PC-3 (cell line): ENCODE measurements around the gene TP53INP2. TPM values are rescaled to one million over a fixed set of nuclear protein-coding genes. Genes with fewer than 3 reads are reported as not detected.
"Not testable (repeated sequence)": the region's sequence is repeated elsewhere in the genome, so short reads cannot be mapped to it uniquely, and the experiment has no call there.

Experiments used
- ATAC-seq: fragments of 200-7000 bp; cut with Tn5 transposase; 2 replicates; pipeline ENCODE4 v1.9.1; 2020; ENCODE audit warnings: mild to moderate bottlenecking, moderate library complexity
- BruUV-seq: library from RNA; stranded (reverse); fragments of 400-500 nt; replicated peaks from 2 replicates; lab custom pipeline; 2021; lab: Mats Ljungman, UMichigan
- CTCF ChIA-PET: fragments of 300-600 bp; sonication (Branson Sonifier 250); formaldehyde crosslinking; loops from one replicate; lab custom pipeline; 2022; ENCODE audit warnings: antibody characterized with exemption; lab: Charles Lee
- POLR2A ChIA-PET: fragments of 300-600 bp; sonication (Branson Sonifier 250); formaldehyde crosslinking; loops from one replicate; lab custom pipeline; 2022; ENCODE audit warnings: antibody characterized with exemption; ENCODE audit not compliant: unreplicated experiment; lab: Charles Lee
- DNase-seq: peaks from one replicate; pipeline ENCODE4 v3.0.0-alpha.2; 2015
- H2AFZ ChIP-seq: fragments of 300-600 bp; sonication (generic); 2 replicates; pipeline ENCODE4 v1.6.0; 2016; ENCODE audit warnings: antibody characterized with exemption, low read length
- H3F3A ChIP-seq: fragments of 300-600 bp; sonication (generic); one replicate; pipeline ENCODE4 v1.6.0; 2017; ENCODE audit warnings: antibody characterized with exemption, low read length, control low read depth, mild to moderate bottlenecking; ENCODE audit not compliant: unreplicated experiment
- H3K27ac ChIP-seq: fragments of 300-600 bp; sonication (generic); 2 replicates; pipeline ENCODE4 v1.5.1; 2016; ENCODE audit warnings: mild to moderate bottlenecking, low read length
- H3K27me3 ChIP-seq: fragments of 300-600 bp; sonication (generic); 2 replicates; pipeline ENCODE4 v1.6.1; 2016; ENCODE audit warnings: low read length, mixed read lengths
- H3K36me3 ChIP-seq: fragments of 300-600 bp; sonication (generic); 2 replicates; pipeline ENCODE4 v1.6.1; 2016; ENCODE audit warnings: low read depth, mixed run types, low read length, mixed read lengths
- H3K4me1 ChIP-seq: fragments of 300-600 bp; sonication (generic); 2 replicates; pipeline ENCODE4 v1.5.1; 2016; ENCODE audit warnings: low read length; ENCODE audit not compliant: insufficient read depth
- H3K4me2 ChIP-seq: fragments of 300-600 bp; sonication (generic); 2 replicates; pipeline ENCODE4 v1.6.0; 2016; ENCODE audit warnings: low read length
- H3K4me3 ChIP-seq: fragments of 300-600 bp; sonication (generic); 2 replicates; pipeline ENCODE4 v1.5.1; 2016; ENCODE audit warnings: mild to moderate bottlenecking, low read length, mixed read lengths
- H3K79me2 ChIP-seq: fragments of 300-600 bp; sonication (generic); 2 replicates; pipeline ENCODE4 v1.6.1; 2017; ENCODE audit warnings: low read length, mixed read lengths
- H3K9ac ChIP-seq: fragments of 300-600 bp; sonication (generic); 2 replicates; pipeline ENCODE4 v1.6.0; 2016; ENCODE audit warnings: mild to moderate bottlenecking, low read length
- H3K9me2 ChIP-seq: fragments of 300-600 bp; sonication (generic); replicated peaks from 2 replicates; pipeline ENCODE4 v1.6.1; 2016; ENCODE audit warnings: mixed run types, low read length, mixed read lengths
- H3K9me3 ChIP-seq: fragments of 300-600 bp; sonication (generic); 2 replicates; pipeline ENCODE4 v1.6.1; 2016; ENCODE audit warnings: low read length, mixed read lengths
- H4K20me1 ChIP-seq: fragments of 300-600 bp; sonication (generic); 2 replicates; pipeline ENCODE4 v1.6.1; 2016; ENCODE audit warnings: low read length, mixed read lengths
- EZH2 ChIP-seq: fragments of 300-600 bp; sonication (generic); IDR thresholded peaks from one replicate; pipeline ENCODE4 v1.6.1; 2017; ENCODE audit warnings: antibody characterized with exemption, mild to moderate bottlenecking, low read length; ENCODE audit not compliant: unreplicated experiment
- EZH2phosphoT487 ChIP-seq: fragments of 300-600 bp; sonication (generic); IDR thresholded peaks from 2 replicates; pipeline ENCODE4 v1.6.1; 2018; ENCODE audit warnings: mild to moderate bottlenecking, antibody characterized with exemption, low read length, borderline replicate concordance
- intact Hi-C: fragments of 100-400 bp; cut with micrococcal nuclease; formaldehyde crosslinking; loops from 2 replicates; pipeline ENCODE4 v1.9.0; 2023
- total RNA-seq: library from RNA; depleted of rRNA; stranded (reverse); fragments of >200 nt; gene quantifications from 2 replicates; pipeline ENCODE4 v1.2.3, GENCODE V29; 2014
- TF ChIP-seq, protein P1 (sequence below): fragments of 300-600 bp; sonication (generic); conservative IDR thresholded peaks from 2 replicates; pipeline ENCODE4 v1.5.1; 2017; ENCODE audit warnings: antibody characterized with exemption, low read depth, mild to moderate bottlenecking, low read length

TP53INP2 gene
- total RNA-seq, 1 experiment from 2014 or later, result 2.1 TPM

DNA sequence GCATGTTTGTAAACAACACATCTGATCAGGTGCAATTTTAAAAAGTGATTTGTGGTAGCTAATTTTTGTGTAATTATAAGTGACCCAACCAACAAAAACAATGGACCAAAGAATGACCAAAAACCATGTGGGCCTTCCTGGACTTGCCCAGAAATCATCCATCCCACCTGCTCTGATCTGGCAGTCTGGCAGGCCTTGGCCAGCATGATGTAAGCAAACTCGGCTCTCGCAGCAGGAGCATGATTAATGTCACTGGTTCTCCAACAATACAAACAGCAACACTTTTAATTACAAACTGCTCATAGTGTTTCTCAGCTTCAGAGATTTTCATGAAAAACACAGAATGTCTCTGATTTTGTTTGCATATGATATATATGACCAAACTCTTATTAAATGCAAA, 16.1 kb downstream of the TP53INP2 start:
- Histone ChIP-seq H3K4me2 (no peak overlapping the region), H3K27me3 (no peaks in the 10 kb centered on the region), H2AFZ (no peak overlapping the region), H4K20me1 (no peaks in the 10 kb centered on the region), H3K79me2 (no peaks in the 10 kb centered on the region), H3K9me2 (no peaks in the 10 kb centered on the region), H3K27ac (no peak overlapping the region), H3K4me3 (no peak overlapping the region), H3K4me1 (0 out of 2 replicates have a peak, but pooled peaks cover 2% of the 10 kb centered on the region), H3K9ac (no peak overlapping the region), H3F3A (no peaks in the 10 kb centered on the region), H3K9me3 (no peaks in the 10 kb centered on the region), H3K36me3 (peaks cover 18% of the 10 kb centered on the region)
- intact Hi-C loops, result no loop called here
- TF ChIP-seq EZH2, result no peak
- TF ChIP-seq, protein P1, sequence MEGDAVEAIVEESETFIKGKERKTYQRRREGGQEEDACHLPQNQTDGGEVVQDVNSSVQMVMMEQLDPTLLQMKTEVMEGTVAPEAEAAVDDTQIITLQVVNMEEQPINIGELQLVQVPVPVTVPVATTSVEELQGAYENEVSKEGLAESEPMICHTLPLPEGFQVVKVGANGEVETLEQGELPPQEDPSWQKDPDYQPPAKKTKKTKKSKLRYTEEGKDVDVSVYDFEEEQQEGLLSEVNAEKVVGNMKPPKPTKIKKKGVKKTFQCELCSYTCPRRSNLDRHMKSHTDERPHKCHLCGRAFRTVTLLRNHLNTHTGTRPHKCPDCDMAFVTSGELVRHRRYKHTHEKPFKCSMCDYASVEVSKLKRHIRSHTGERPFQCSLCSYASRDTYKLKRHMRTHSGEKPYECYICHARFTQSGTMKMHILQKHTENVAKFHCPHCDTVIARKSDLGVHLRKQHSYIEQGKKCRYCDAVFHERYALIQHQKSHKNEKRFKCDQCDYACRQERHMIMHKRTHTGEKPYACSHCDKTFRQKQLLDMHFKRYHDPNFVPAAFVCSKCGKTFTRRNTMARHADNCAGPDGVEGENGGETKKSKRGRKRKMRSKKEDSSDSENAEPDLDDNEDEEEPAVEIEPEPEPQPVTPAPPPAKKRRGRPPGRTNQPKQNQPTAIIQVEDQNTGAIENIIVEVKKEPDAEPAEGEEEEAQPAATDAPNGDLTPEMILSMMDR, result no peak
- TF ChIP-seq EZH2phosphoT487, result no peak
- ATAC-seq, result no peak
- no TSS peak for BruUV-seq
- CTCF ChIA-PET, result no interaction called here
- DNase-seq, result no peak
- POLR2A ChIA-PET, result no interaction called here

- H3K9me2 ChIP-seq, H2AFZ ChIP-seq, BruUV-seq, H3K27me3 ChIP-seq, H3F3A ChIP-seq, H3K27ac ChIP-seq, CTCF ChIA-PET, H3K9ac ChIP-seq, H3K4me1 ChIP-seq, H4K20me1 ChIP-seq, H3K79me2 ChIP-seq, intact Hi-C loops, H3K9me3 ChIP-seq, ATAC-seq, H3K4me2 ChIP-seq, H3K4me3 ChIP-seq, DNase-seq: not testable (repeated sequence)
- POLR2A ChIA-PET, result interaction anchor here (0.8 kb wide), 1 partner anchor 12 kb away, joined by 6 read pairs; no protein-coding TSS in a partner anchor
- H3K36me3 ChIP-seq, result peaks cover 33% of the 10 kb centered on the region
Observed at GRCh38 chr20:34722560-34722959, 18.4 kb downstream of the TP53INP2 start.

- DNase-seq (no peak), ATAC-seq (no peak)
- Histone ChIP-seq H3F3A (no peaks in the 10 kb centered on the region), H3K36me3 (peaks cover 36% of the 10 kb centered on the region), H4K20me1 (peaks cover 4% of the 10 kb centered on the region; the same call in 1 of the 2 replicates), H2AFZ (no peak overlapping the region), H3K79me2 (no peaks in the 10 kb centered on the region), H3K9ac (no peak overlapping the region), H3K4me2 (no peak overlapping the region), H3K4me3 (no peak overlapping the region), H3K4me1 (no peaks in the 10 kb centered on the region), H3K27ac (no peak overlapping the region), H3K9me3 (no peaks in the 10 kb centered on the region), H3K9me2 (no peaks in the 10 kb centered on the region), H3K27me3 (no peaks in the 10 kb centered on the region)
- TF ChIP-seq EZH2 (no peak), EZH2phosphoT487 (no peak)
- TF ChIP-seq, protein P1, result no peak
- ChIA-PET CTCF (no interaction called here), POLR2A (interaction anchor here (0.6 kb wide), 1 partner anchor 11 kb away, joined by 4 read pairs; no protein-coding TSS in a partner anchor)
- no TSS peak for BruUV-seq
- intact Hi-C loops, result no loop called here
Observed at GRCh38 chr20:34724172-34724571, 20.0 kb downstream of the TP53INP2 start.
